Testis (tissue), 2 donors: ENCODE results near the gene FAF1.

ENCODE experiments used
- CTCF ChIP-seq, 3 experiments: fragments of 450-650 bp in 2 of 3; fragments of 200-600 bp in 1 of 3; sonication (generic) in 1 of 3; IDR thresholded peaks; one replicate each; pipeline ENCODE4 v1.5.1; 2016 to 2019; ENCODE audit warnings: antibody characterized with exemption in 3 of 3, mild to moderate bottlenecking in 2 of 3, moderate library complexity in 1 of 3
- POLR2A ChIP-seq: fragments of 450-650 bp; IDR thresholded peaks from one replicate; pipeline ENCODE4 v1.6.1; 2017; ENCODE audit warnings: antibody characterized with exemption, mild to moderate bottlenecking, moderate library complexity

GRCh38 chr1:50787266-50787665 lies 172.8 kb downstream of the FAF1 start:
- TF ChIP-seq CTCF (IDR thresholded peaks at IDR 0.05) (no peak), POLR2A (no peak)
